WERI-Rb-1 (cell line): Measurements from ENCODE around the gene WDR27.
"Not testable (repeated sequence)": the region's sequence is repeated elsewhere in the genome, so short reads cannot be mapped to it uniquely, and the experiment has no call there.

Experiments
- DNase-seq: peaks from one replicate; pipeline ENCODE4 v3.0.0-alpha.2; 2020
- H3K27ac ChIP-seq: fragments of 250-450 bp; sonication (Bioruptor Pico); 2 replicates; pipeline ENCODE4 v1.5.1; 2020; ENCODE audit warnings: mild to moderate bottlenecking, moderate library complexity
- H3K27me3 ChIP-seq: fragments of 250-450 bp; sonication (Bioruptor Pico); 2 replicates; pipeline ENCODE4 v1.5.1; 2021; ENCODE audit warnings: mild to moderate bottlenecking, low read depth, moderate library complexity; ENCODE audit not compliant: insufficient read depth, severe bottlenecking
- H3K36me3 ChIP-seq: fragments of 250-450 bp; sonication (Bioruptor Pico); 2 replicates; pipeline ENCODE4 v1.5.1; 2020; ENCODE audit warnings: mild to moderate bottlenecking, moderate library complexity
- H3K4me3 ChIP-seq: 2 replicates; pipeline ENCODE4 v1.5.1; 2011; ENCODE audit warnings: low read depth, mild to moderate bottlenecking, control low read depth, low read length
- H3K9me3 ChIP-seq: fragments of 250-450 bp; sonication (Bioruptor Pico); 2 replicates; pipeline ENCODE4 v1.5.1; 2021; ENCODE audit warnings: mild to moderate bottlenecking, moderate library complexity; ENCODE audit not compliant: severe bottlenecking
- CTCF ChIP-seq: IDR thresholded peaks from 2 replicates; pipeline ENCODE4 v1.5.1; 2011; ENCODE audit warnings: low read depth, mild to moderate bottlenecking, control low read depth, inconsistent platforms, low read length

The WDR27 gene

GRCh38 chr6:169445661-169446581 is 255.9 kb downstream of the WDR27 start:
- Histone ChIP-seq H3K4me3 (no peak overlapping the region), H3K36me3 (no peaks in the 10 kb centered on the region), H3K27me3 (no peaks in the 10 kb centered on the region), H3K9me3 (no peaks in the 10 kb centered on the region), H3K27ac (no peak overlapping the region)
- DNase-seq: no peak
- no peak for TF ChIP-seq CTCF

GRCh38 chr6:169445227-169445626 is 256.6 kb downstream of the WDR27 start:
- H3K27ac ChIP-seq: no peak overlapping the region
- DNase-seq: no peak

GRCh38 chr6:169441292-169441691 is 260.5 kb downstream of the WDR27 start:
- no peak for TF ChIP-seq CTCF
- H3K36me3 ChIP-seq: no peaks in the 10 kb centered on the region
- H3K27ac ChIP-seq: no peak overlapping the region
- no peaks in the 10 kb centered on the region for H3K27me3 ChIP-seq
- no peaks in the 10 kb centered on the region for H3K9me3 ChIP-seq
- H3K4me3 ChIP-seq: no peak overlapping the region
- DNase-seq: no peak

More at GRCh38 chr6:169445227-169445626, 256.6 kb downstream of the WDR27 start:
- no peaks in the 10 kb centered on the region for H3K9me3 ChIP-seq
- peak; percentile 41; the same call in 1 of the 2 replicates for TF ChIP-seq CTCF
- H3K27me3 ChIP-seq: no peaks in the 10 kb centered on the region
- no peaks in the 10 kb centered on the region for H3K36me3 ChIP-seq
- H3K4me3 ChIP-seq: no peak overlapping the region

- no peak for TF ChIP-seq CTCF
- H3K27me3 ChIP-seq: no peaks in the 10 kb centered on the region
- DNase-seq: no peak
- H3K36me3 ChIP-seq: no peaks in the 10 kb centered on the region
- H3K27ac ChIP-seq: no peak overlapping the region
- H3K9me3 ChIP-seq: peaks cover 3% of the 10 kb centered on the region
- H3K4me3 ChIP-seq: no peak overlapping the region
Observed at GRCh38 chr6:169439710-169440109, 262.1 kb downstream of the WDR27 start.

- H3K27me3 ChIP-seq, H3K36me3 ChIP-seq, H3K27ac ChIP-seq, DNase-seq, H3K4me3 ChIP-seq, H3K9me3 ChIP-seq: not testable (repeated sequence)
Observed at GRCh38 chr6:169434554-169434953, 267.3 kb downstream of the WDR27 start.

- DNase-seq: no peak
- no peak overlapping the region for H3K27ac ChIP-seq
- TF ChIP-seq CTCF: no peak
- no peaks in the 10 kb centered on the region for H3K27me3 ChIP-seq
- H3K4me3 ChIP-seq: no peak overlapping the region
- H3K36me3 ChIP-seq: no peaks in the 10 kb centered on the region
- H3K9me3 ChIP-seq: peaks cover 3% of the 10 kb centered on the region
Observed at GRCh38 chr6:169429001-169429400, 272.8 kb downstream of the WDR27 start.
